HepG2 (cell line): Measurements from ENCODE around the gene ZFP1. TPM values are rescaled to one million over a fixed set of nuclear protein-coding genes. Genes with fewer than 3 reads are reported as not detected.
A peak's percentile ranks its signal among the peaks of the same experiment; 100 is the strongest.

Experiments
- CSRNP2 ChIP-seq: sonication (generic); formaldehyde crosslinking; conservative IDR thresholded peaks from 2 replicates; pipeline ENCODE4 v1.8.0; 2022; ENCODE audit warnings: low read depth, missing genetic modification reagents
- FOXP4 ChIP-seq: sonication (generic); formaldehyde crosslinking; IDR thresholded peaks from 2 replicates; pipeline ENCODE4 v1.4.0; 2020; ENCODE audit warnings: missing genetic modification reagents
- NKX3-1 ChIP-seq: sonication (generic); formaldehyde crosslinking; IDR thresholded peaks from 2 replicates; pipeline ENCODE4 v1.5.0; 2020; ENCODE audit warnings: missing genetic modification reagents
- NR3C1 ChIP-seq: sonication (generic); formaldehyde crosslinking; IDR thresholded peaks from 2 replicates; pipeline ENCODE4 v1.4.0; 2020; ENCODE audit warnings: missing genetic modification reagents
- ZBTB34 ChIP-seq: sonication (generic); formaldehyde crosslinking; IDR thresholded peaks from 2 replicates; pipeline ENCODE4 v1.8.0; 2022; ENCODE audit warnings: mild to moderate bottlenecking, missing genetic modification reagents
- ZBTB40 ChIP-seq, 2 experiments: fragments of 450-650 bp in 1 of 2; sonication (generic) in 1 of 2; formaldehyde crosslinking in 1 of 2; IDR thresholded peaks; 2 replicates each; pipeline versions ENCODE4 v1.6.1 to v1.8.0; 2016 to 2022; ENCODE audit warnings: antibody characterized with exemption in 1 of 2, mild to moderate bottlenecking in 1 of 2, missing genetic modification reagents in 1 of 2
- ZBTB8A ChIP-seq: sonication (generic); formaldehyde crosslinking; IDR thresholded peaks from 2 replicates; pipeline ENCODE4 v1.4.0; 2020; ENCODE audit warnings: mild to moderate bottlenecking, low read depth, missing genetic modification reagents, borderline replicate concordance
- ZNF260 ChIP-seq: sonication (generic); formaldehyde crosslinking; IDR thresholded peaks from 2 replicates; pipeline ENCODE4 v1.4.0; 2020; ENCODE audit warnings: missing genetic modification reagents, low read depth, mild to moderate bottlenecking, borderline replicate concordance
- ZNF432 ChIP-seq: sonication (generic); formaldehyde crosslinking; IDR thresholded peaks from 2 replicates; pipeline ENCODE4 v1.5.0; 2020; ENCODE audit warnings: missing genetic modification reagents, mild to moderate bottlenecking, borderline replicate concordance
- ZNF569 ChIP-seq: sonication (generic); formaldehyde crosslinking; IDR thresholded peaks from 2 replicates; pipeline ENCODE4 v1.5.0; 2020; ENCODE audit warnings: mild to moderate bottlenecking, missing genetic modification reagents, moderate library complexity, borderline replicate concordance
- polyA plus RNA-seq, 8 experiments: library from polyadenylated mRNA; depleted of rRNA in 3 of 8; stranded (reverse) in 7 of 8; unstranded in 1 of 8; fragments of >200 nt; fragmentation: Illumina TruSeq in 4 of 8; extraction: Trizol in 4 of 8; gene quantifications; 2 replicates each; pipeline versions ENCODE4 v1.2.1 to v1.2.3, GENCODE V29; 2011 to 2016; ENCODE audit warnings: low read depth in 4 of 8, missing spikeins in 1 of 8, mixed read lengths in 1 of 8; ENCODE audit not compliant: insufficient read depth in 1 of 8
- total RNA-seq, 5 experiments: library from RNA; depleted of rRNA; stranded (reverse); fragments of >200 nt; fragmentation: Illumina TruSeq; extraction: Trizol; gene quantifications; 2 replicates each; pipeline ENCODE4 v1.2.3, GENCODE V29; 2016; ENCODE audit warnings: low read depth in 1 of 5

ZFP1 gene
- total and polyA plus RNA-seq, 2 of the 13 experiments (the other 11 are each of a cell fraction or from before 2014, with no cell fraction given): 8.3 to 14.0 TPM

- TF ChIP-seq ZBTB40 (IDR thresholded peaks at IDR 0.05) (no peak), ZBTB40 (CRISPR knock-in tag; IDR thresholded peaks at IDR 0.05) (peak; percentile 77), ZBTB8A (CRISPR knock-in tag) (no peak), ZNF569 (CRISPR knock-in tag) (no peak), ZNF260 (CRISPR knock-in tag) (no peak), NKX3-1 (CRISPR knock-in tag) (peak; percentile 85; the same call in 1 of the 2 replicates), ZNF432 (CRISPR knock-in tag) (no peak; the same call in 1 of the 2 replicates), ZBTB34 (0 out of 2 replicates have a peak, but pooled peaks have one; percentile 43), FOXP4 (CRISPR knock-in tag) (peak; percentile 62), CSRNP2 (no peak), NR3C1 (CRISPR knock-in tag) (no peak)
These were observed at the start of gene ZFP1 (continued) for GRCh38 chr16:75148311-75149195.
